Activated CD4-positive, alpha-beta T cell treated with anti-CD3 and anti-CD28 coated beads, Interleukin-2, amount 10 ng/mL, durations not matched to agents 24 days and 14 days (primary cell): Measurements from ENCODE around the gene HMGCL. TPM values are rescaled to one million over a fixed set of nuclear protein-coding genes. Genes with fewer than 3 reads are reported as not detected.
"Not testable (repeated sequence)": the region's sequence is repeated elsewhere in the genome, so short reads cannot be mapped to it uniquely, and the experiment has no call there.

ENCODE experiments used
- DNase-seq: peaks from one replicate; pipeline ENCODE4 v3.0.0; 2022
- H3K27ac Mint-ChIP-seq: one replicate; pipeline ENCODE4 v1.8.0; 2022; ENCODE audit warnings: mild to moderate bottlenecking, mixed read lengths
- H3K27me3 Mint-ChIP-seq: one replicate; pipeline ENCODE4 v1.8.0; 2022; ENCODE audit warnings: mixed read lengths
- H3K36me3 Mint-ChIP-seq: one replicate; pipeline ENCODE4 v1.8.0; 2022; ENCODE audit warnings: low read depth, mild to moderate bottlenecking, mixed read lengths
- H3K4me1 Mint-ChIP-seq: one replicate; pipeline ENCODE4 v1.8.0; 2021; ENCODE audit warnings: mixed read lengths
- H3K4me3 Mint-ChIP-seq: one replicate; pipeline ENCODE4 v1.8.0; 2022; ENCODE audit warnings: mild to moderate bottlenecking, moderate library complexity, mixed read lengths
- H3K9me3 Mint-ChIP-seq: one replicate; pipeline ENCODE4 v1.8.0; 2021; ENCODE audit warnings: mixed read lengths
- intact Hi-C: fragments of 100-400 bp; cut with micrococcal nuclease; formaldehyde crosslinking; loops from one replicate; pipeline ENCODE4 v1.15.1; 2023
- total RNA-seq: library from RNA; stranded (reverse); gene quantifications from 2 replicates; pipeline ENCODE4 v1.2.3, GENCODE V29; 2022

HMGCL gene
- 20.4 and 20.7 TPM in 2 replicates for total RNA-seq

DNA sequence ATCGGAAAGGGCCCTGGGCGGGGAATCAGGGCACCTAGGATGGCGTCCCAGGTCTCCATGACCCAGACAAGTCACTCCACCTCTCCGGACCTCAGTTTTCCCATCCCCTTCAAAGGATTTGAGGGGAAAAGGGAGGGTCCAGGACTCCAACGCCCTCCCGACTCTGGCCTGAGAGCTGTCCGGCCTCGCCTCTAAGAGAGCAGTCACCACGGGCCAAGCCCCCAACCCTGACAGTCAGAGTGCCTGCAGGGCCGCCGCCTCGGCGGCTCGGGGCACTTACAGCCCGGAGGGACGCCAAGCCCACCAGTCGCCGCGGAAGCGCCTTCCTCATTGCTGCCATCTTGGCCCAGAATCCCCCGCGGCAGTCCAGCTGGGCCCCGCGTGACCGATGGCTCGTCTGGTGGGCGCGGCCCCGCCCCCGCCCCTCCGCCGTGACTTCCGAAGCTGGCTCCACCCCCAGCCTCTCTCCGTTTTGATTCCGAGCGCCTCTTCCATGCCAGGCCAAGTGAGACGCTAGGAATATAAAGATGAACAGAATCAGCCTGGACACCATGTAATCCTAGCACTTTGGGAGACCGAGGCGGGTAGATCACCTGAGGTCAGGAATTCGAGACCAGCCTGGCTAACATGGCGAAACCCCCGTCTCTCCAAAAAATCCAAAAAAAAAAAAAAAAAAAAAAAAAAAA lies at the start of gene HMGCL:
TSS of gene HMGCL (minus strand) at position 354 of the 686 bp plus-strand sequence. CDS start at position 340, 14 bp downstream.
- Mint-ChIP-seq H3K27me3 (peaks cover 6% of the 10 kb centered on the region), H3K27ac (peak within 1 kb of the TSS; percentile 91), H3K4me3 (peak within 1 kb of the TSS; percentile 95), H3K4me1 (peaks cover 16% of the 10 kb centered on the region), H3K36me3 (peaks cover 2% of the 10 kb centered on the region), H3K9me3 (no peaks in the 10 kb centered on the region)
- DNase-seq = peak; percentile 96
- intact Hi-C loops = loop anchor here (1.0 kb wide), 2 partner anchors 43 to 134 kb away; partner anchors contain the start of genes FUCA1 and PNRC2

DNA sequence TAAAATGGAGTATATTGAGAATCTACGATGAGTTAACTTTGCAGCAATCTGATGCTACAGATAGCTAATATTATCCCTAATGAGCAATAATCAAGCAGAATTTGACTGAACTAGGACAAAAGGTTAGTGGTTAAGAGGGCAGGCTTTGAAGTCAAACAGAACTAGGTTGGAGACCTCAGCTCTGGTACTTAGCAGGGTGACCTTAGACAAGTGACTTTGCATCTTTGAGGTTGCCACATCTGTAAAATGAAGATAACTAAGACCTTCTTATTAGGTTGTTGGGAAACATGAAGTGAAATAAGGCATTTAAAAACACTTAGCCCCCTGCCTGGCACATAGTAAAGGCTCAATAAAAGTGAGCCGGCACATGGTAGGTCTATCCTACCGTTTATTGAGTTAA lies 47.2 kb upstream of the HMGCL start:
- no peaks in the 10 kb centered on the region for H3K36me3 Mint-ChIP-seq
- no peak overlapping the region for H3K4me3 Mint-ChIP-seq
- peaks cover 5% of the 10 kb centered on the region for H3K27me3 Mint-ChIP-seq
- peaks cover 4% of the 10 kb centered on the region for H3K9me3 Mint-ChIP-seq
- peaks cover 11% of the 10 kb centered on the region for H3K4me1 Mint-ChIP-seq
- no peak overlapping the region for H3K27ac Mint-ChIP-seq
- intact Hi-C loops = no loop called here
- DNase-seq = no peak

DNA sequence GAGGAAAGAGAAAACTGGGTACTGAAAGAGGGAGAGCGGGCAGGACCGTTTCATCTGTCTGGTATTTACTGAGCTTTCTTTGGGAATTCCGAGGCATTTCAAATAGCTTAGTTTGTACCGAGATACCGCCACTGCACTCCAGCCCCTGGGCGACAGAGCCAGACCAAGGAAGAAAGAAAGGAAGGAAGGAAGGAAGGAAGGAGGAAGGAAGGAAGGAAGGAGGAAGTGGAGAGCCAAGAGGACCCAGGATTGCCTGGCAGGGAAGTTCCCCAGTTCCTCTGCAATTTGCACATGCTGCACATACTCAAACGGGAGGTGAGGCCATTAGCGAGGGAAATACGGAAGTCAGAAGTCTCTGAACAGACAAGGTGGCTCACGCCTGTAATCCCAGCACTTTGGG lies 43.8 kb upstream of the HMGCL start:
- Mint-ChIP-seq H3K27ac (no peak overlapping the region), H3K27me3 (peaks cover 9% of the 10 kb centered on the region), H3K9me3 (no peaks in the 10 kb centered on the region), H3K4me1 (peaks cover 21% of the 10 kb centered on the region), H3K4me3 (peak overlapping the region; percentile 81), H3K36me3 (peaks cover 3% of the 10 kb centered on the region)
- DNase-seq = no peak
- intact Hi-C loops = no loop called here

DNA sequence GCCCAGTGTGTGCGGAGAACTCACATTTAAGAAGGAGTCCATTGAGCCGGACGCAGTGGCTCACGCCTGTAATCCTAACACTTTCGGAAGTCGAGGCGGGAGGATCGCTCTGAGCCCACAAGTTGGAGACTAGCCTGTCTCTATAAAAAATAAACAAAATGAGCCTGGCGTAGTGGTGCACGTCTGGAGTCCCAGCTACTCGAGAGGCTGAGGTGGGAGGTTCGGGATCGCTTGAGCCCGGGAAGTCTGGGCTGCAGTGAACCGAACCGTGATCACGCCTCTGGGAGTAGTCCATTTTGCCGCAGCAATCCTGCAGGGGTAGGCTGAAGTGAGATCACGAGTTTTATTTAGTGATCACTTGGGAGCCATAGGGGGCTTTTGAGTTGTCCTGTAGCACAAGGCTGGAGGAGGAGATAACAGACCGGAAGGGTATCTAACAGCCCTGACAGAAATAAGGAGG lies 43.4 kb upstream of the HMGCL start:
- Mint-ChIP-seq H3K4me3 (peak overlapping the region; percentile 81), H3K4me1 (peaks cover 21% of the 10 kb centered on the region), H3K27me3 (peaks cover 9% of the 10 kb centered on the region), H3K9me3 (no peaks in the 10 kb centered on the region), H3K36me3 (peaks cover 3% of the 10 kb centered on the region), H3K27ac (peak overlapping the region; percentile 13)
- DNase-seq = no peak
- intact Hi-C loops = loop anchor here (1.0 kb wide), 2 partner anchors 43 to 59 kb away; partner anchors contain the start of gene HMGCL

DNA sequence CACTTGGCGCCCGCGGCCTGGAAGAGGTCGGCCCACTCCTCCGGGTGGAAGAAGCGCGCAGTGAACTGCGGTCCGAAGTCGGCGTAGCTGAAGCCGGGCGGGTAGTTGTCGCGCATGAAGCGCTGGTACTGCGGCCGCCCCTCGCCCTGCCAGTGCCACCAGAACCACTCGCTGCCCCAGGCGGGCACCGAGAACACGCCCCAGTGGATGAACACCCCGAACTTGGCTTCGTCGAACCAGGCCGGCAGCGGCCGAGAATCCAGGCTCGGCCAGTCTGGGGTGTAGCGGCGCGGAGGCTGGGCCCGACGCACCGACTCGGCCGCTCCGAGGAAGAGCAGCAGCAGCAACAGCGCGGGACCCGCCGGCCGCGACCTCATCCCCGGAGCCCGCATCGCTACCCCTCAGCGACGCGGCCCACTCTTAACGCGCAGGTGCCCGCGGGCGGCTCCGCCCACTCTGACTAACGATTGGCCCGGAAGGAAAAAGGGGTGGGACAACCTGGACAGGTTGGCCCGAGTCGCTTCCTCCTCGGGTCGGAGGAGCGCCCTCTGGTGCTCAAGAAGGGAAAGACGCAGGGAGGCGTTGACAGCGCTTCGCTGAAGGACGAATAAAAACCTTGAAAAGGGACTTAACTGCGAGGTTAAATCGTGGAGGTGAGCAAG lies 42.8 kb upstream of the HMGCL start, which contains the start of gene FUCA1:
TSS of gene FUCA1 (minus strand) at position 396 of the 662 bp plus-strand sequence. CDS start at position 392, 4 bp downstream.
- peaks cover 3% of the 10 kb centered on the region for H3K36me3 Mint-ChIP-seq
- DNase-seq = peak; percentile 99
- peak within 1 kb of the TSS; percentile 24 for H3K27ac Mint-ChIP-seq
- intact Hi-C loops = loop anchor here (1.0 kb wide), 2 partner anchors 43 to 59 kb away; partner anchors contain the start of gene HMGCL
- peak within 1 kb of the TSS; percentile 81 for H3K4me3 Mint-ChIP-seq
- peaks cover 9% of the 10 kb centered on the region for H3K27me3 Mint-ChIP-seq
- H3K4me1 Mint-ChIP-seq = peaks cover 21% of the 10 kb centered on the region
- H3K9me3 Mint-ChIP-seq = no peaks in the 10 kb centered on the region

DNA sequence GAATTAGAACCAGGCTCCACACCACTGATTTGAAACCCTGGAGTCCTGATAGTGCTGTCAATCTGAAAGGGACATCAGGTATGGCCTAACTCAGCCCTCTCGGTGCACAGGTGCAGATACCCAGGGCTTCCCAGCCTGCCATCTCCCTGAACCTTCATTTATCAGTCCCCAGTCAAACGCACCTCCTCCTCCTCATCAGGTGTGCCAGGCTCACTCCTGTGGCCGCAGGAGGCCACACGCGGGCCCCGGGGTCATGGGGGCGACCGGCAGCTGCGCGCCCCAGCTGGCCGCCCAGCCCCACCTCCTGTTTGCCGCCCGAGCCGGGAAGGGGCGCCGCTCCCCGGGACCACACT lies 42.3 kb upstream of the HMGCL start:
- H3K36me3 Mint-ChIP-seq = peaks cover 3% of the 10 kb centered on the region
- intact Hi-C loops = no loop called here
- H3K4me3 Mint-ChIP-seq = peak overlapping the region; percentile 81
- H3K4me1 Mint-ChIP-seq = peaks cover 21% of the 10 kb centered on the region
- H3K27me3 Mint-ChIP-seq = peaks cover 9% of the 10 kb centered on the region
- no peaks in the 10 kb centered on the region for H3K9me3 Mint-ChIP-seq
- no peak for DNase-seq
- H3K27ac Mint-ChIP-seq = peak overlapping the region; percentile 24

DNA sequence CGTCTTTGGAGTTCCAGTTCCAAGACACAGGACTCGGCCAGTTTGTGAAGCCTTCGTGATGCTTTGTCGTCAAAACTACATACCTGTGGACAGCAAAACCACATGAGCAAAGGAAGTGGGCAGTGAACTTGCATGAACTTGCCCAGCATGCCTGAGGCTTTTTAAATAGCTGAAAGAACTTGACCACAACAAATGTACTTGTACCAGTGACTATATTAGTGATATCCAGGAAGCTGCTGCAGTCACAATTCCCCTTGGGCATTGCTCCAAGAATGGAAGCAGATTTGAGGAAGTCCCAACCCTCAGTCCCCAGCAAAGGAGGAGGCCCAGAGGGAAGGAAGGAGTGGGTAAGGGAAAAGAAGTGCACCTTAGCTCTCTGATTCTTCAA lies 40.3 kb upstream of the HMGCL start:
- Mint-ChIP-seq H3K4me3 (no peak overlapping the region), H3K4me1 (peaks cover 21% of the 10 kb centered on the region), H3K36me3 (peaks cover 5% of the 10 kb centered on the region), H3K9me3 (no peaks in the 10 kb centered on the region), H3K27me3 (peaks cover 9% of the 10 kb centered on the region), H3K27ac (no peak overlapping the region)
- no peak for DNase-seq
- intact Hi-C loops = no loop called here

DNA sequence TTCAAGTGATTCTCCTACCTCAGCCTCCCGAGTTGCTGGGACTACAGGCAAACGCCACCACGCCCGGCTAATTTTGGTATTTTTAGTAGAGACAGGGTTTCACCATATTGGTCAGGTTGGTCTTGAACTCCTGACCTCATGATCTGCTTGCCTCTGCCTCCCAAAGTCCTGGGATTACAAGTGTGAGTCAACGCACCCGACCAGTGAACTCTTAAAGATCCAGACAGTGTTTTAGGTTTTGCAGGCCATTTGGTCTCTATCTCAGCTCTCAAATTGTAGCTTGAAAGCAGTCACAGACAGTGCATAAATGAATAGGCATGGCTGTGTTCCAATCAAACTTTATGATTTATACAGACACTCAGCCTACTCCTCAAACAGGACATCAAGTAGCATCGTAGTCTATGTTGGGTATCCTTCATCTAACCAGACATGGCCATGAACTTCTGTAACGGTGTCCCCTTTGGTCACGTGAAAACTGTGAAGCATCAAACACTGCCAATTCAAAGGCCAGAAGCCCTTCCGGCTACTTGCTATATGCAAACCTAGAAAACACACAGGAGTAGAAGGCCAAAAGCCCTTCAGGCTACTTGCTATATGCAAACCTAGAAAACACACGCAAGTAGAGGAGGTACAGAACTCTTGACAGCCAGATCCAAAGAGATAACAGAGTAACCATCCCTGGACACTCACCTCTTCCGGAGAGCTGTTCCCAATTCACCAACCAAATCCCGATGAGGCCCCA lies 39.7 kb upstream of the HMGCL start:
- Mint-ChIP-seq H3K36me3 (peaks cover 5% of the 10 kb centered on the region), H3K27ac (no peak overlapping the region), H3K27me3 (peaks cover 9% of the 10 kb centered on the region), H3K4me3 (no peak overlapping the region), H3K9me3 (no peaks in the 10 kb centered on the region), H3K4me1 (peaks cover 21% of the 10 kb centered on the region)
- intact Hi-C loops = no loop called here
- no peak for DNase-seq

DNA sequence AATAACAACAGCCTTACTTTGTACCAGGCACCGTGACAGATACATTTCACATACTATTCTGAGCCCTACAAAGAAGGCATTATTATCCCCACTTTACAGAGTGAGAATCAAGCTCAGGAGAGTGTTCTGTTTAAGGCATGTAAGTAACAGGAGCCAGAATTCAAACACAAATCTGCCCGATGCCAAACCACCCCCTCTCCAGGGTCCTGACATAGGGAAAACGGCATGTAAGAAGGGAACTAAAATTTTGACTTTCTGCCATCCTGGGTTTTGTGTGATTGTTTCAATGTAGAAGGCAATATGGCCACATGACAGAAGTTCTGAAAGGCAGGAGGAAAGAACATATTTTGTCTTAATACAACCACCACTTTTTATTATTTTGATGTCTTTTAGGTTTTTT lies 37.4 kb upstream of the HMGCL start:
- Mint-ChIP-seq H3K36me3 (peaks cover 8% of the 10 kb centered on the region), H3K4me3 (no peak overlapping the region), H3K27me3 (peaks cover 5% of the 10 kb centered on the region), H3K4me1 (peaks cover 11% of the 10 kb centered on the region), H3K9me3 (no peaks in the 10 kb centered on the region), H3K27ac (no peak overlapping the region)
- no peak for DNase-seq
- intact Hi-C loops = no loop called here

DNA sequence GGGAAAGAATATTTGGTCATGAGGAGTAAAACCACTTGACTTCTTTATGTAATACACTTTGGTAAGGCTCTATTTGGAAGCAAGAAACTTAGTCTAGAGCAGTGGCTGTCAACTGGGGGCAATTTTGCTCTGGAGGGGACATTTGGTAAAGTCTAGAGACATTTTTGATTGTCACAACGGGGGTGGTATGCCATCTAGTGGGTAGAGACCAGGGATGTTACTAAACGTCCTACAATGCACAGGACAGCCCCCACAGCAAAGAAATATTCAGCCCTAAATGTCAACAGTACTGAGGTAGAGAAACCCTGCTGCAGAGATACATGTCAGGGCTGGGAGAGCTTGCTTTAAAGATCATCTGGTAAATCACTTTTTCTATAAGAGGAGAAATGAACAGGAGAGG lies 29.3 kb upstream of the HMGCL start:
- DNase-seq = peak; percentile 58
- Mint-ChIP-seq H3K27me3 (no peaks in the 10 kb centered on the region), H3K9me3 (no peaks in the 10 kb centered on the region), H3K4me1 (no peaks in the 10 kb centered on the region), H3K27ac (no peak overlapping the region), H3K4me3 (no peak overlapping the region), H3K36me3 (peaks cover 3% of the 10 kb centered on the region)
- intact Hi-C loops = no loop called here

DNA sequence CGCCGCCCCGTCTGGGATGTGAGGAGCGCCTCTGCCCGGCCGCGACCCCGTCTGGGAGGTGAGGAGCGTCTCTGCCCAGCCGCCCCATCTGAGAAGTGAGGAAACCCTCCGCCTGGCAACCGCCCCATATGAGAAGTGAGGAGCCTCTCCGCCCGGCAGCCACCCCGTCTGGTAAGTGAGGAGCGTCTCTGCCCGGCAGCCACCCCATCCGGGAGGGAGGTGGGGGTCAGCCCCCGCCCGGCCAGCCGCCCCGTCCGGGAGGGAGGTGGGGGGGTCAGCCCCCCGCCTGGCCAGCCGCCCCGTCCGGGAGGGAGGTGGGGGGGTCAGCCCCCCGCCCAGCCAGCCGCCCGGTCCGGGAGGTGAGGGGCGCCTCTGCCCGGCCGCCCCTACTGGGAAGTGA lies 27.9 kb upstream of the HMGCL start:
- H3K4me3 Mint-ChIP-seq, DNase-seq, H3K27me3 Mint-ChIP-seq, intact Hi-C loops, H3K36me3 Mint-ChIP-seq, H3K4me1 Mint-ChIP-seq, H3K27ac Mint-ChIP-seq, H3K9me3 Mint-ChIP-seq: not testable (repeated sequence)

DNA sequence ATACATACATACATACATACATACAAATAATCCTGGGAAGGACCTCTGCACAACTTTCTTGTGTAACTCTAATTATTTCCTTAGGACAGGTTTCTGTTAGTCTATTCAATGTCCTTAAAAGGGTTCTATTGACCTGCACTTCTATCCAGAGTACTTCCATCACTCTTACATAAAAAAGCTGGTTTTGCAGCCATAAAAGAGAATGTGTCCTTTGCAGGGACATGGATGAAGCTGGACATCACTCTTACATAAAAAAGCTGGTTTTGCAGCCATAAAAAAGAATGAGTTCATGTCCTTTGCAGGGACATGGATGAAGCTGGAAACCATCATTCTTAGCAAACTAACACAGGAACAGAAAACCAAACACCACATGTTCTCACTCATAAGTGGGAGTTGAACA lies 26.2 kb upstream of the HMGCL start:
- H3K4me1 Mint-ChIP-seq, H3K9me3 Mint-ChIP-seq, DNase-seq, H3K27me3 Mint-ChIP-seq, H3K4me3 Mint-ChIP-seq, H3K27ac Mint-ChIP-seq, intact Hi-C loops: not testable (repeated sequence)
- H3K36me3 Mint-ChIP-seq = peaks cover 18% of the 10 kb centered on the region

DNA sequence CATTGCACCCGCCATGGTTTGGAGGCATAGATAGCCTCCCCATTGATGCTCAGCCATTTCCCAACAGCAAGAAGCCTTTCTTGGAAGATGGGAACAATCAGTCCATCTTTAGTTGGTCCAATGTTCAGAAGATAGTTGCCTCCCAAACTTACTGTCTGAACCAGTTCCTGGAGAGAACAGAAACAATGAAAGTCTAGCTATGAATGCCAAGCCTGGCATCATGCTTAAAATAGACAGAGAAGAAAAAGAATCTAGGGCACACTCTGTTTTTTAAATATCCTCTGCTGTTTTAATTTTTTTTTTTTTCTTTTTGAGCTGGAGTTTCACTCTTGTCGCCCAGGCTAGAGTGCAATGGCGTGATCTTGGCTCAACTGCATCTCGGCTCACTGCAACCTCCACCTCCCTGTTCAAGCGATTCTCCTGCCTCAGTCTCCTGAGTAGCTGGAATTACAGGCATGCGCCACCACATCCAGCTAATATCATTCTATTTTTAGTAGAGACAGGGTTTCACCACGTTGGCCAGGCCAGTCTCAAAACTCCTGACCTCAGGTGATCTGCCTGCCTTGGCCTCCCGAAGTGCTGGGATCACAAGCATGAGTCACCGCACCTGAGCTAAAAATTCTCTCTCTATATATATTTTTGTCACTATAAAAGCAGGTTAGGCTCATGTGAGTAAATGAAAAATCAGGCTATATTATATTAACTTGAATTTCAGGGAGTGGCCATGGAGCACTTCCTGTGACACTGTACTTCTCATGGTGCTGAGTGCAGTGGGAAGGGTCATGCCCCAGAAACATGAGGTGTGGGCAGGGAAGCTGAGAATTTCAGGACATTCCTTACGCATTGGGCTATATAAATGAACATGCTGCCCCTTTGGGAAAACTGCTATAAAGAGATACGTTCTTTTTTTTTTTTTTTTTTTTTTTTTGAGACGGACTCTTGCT lies 23.7 kb upstream of the HMGCL start:
- Mint-ChIP-seq H3K4me1 (no peaks in the 10 kb centered on the region), H3K27me3 (no peaks in the 10 kb centered on the region), H3K4me3 (no peak overlapping the region), H3K27ac (no peak overlapping the region), H3K9me3 (no peaks in the 10 kb centered on the region), H3K36me3 (peaks cover 21% of the 10 kb centered on the region)
- no peak for DNase-seq
- intact Hi-C loops = no loop called here
